ENCODE results near the gene RAD9A. TPM values are rescaled to one million over a fixed set of nuclear protein-coding genes. Genes with fewer than 3 reads are reported as not detected.

Gene RAD9A
- total RNA-seq, 1 donor from 2014 or later, result 9.4 TPM

- H3K4me1 ChIP-seq (ENCODE audit: insufficient read depth, low read length), result peaks cover 12% of the 10 kb centered on the region
- H3K9me3 ChIP-seq (ENCODE audit: insufficient read depth, low read depth, low read length), result no peaks in the 10 kb centered on the region
- H4K20me1 ChIP-seq (ENCODE audit: insufficient read depth, low read length), result peaks cover 18% of the 10 kb centered on the region
- no peak overlapping the region for H3K4me2 ChIP-seq (ENCODE audit: low read length)
- FAIRE-seq (no peak), DNase-seq (ENCODE audit: low read depth) (no peak)
- H3K27ac Mint-ChIP-seq (ENCODE audit: unreplicated experiment), result no peak overlapping the region
- no peaks in the 10 kb centered on the region for H3K36me3 Mint-ChIP-seq (ENCODE audit: low read depth, unreplicated experiment)
- H3K79me2 ChIP-seq (ENCODE audit: insufficient read depth, low read length), result peaks cover 15% of the 10 kb centered on the region
- H3K9me3 Mint-ChIP-seq (ENCODE audit: unreplicated experiment), result no peaks in the 10 kb centered on the region
- H3K9ac ChIP-seq (ENCODE audit: low read length), result no peak overlapping the region
- no peak for TF ChIP-seq EZH2 (IDR thresholded peaks at IDR 0.05; ENCODE audit: insufficient read depth, low read length)
- no peak for TF ChIP-seq CTCF (IDR thresholded peaks at IDR 0.05; ENCODE audit: insufficient read depth, low read depth, low read length)
- H3K27ac ChIP-seq (ENCODE audit: low read depth, low read length), result no peak overlapping the region
- H3K27me3 Mint-ChIP-seq (ENCODE audit: low read depth, unreplicated experiment), result peaks cover 6% of the 10 kb centered on the region
- H3K4me3 Mint-ChIP-seq (ENCODE audit: unreplicated experiment), result no peak overlapping the region
- H2AFZ ChIP-seq (ENCODE audit: low read depth, low read length), result no peak overlapping the region
- H3K4me3 ChIP-seq (ENCODE audit: insufficient read depth, low read depth, low read length), result no peak overlapping the region
- no peaks in the 10 kb centered on the region for H3K36me3 ChIP-seq (ENCODE audit: insufficient read depth, low read length)
- H3K4me1 Mint-ChIP-seq (ENCODE audit: low read depth, unreplicated experiment), result peaks cover 4% of the 10 kb centered on the region
- no peaks in the 10 kb centered on the region for H3K27me3 ChIP-seq (ENCODE audit: insufficient read depth, low read length)
Measured at GRCh38 chr11:67445515-67445914, 53.7 kb downstream of the RAD9A start.

Other genes with a start within 250 kb of the RAD9A start
- 27.2 and 34.0 TPM in 2 replicates for gene GRK2, start 125.5 kb upstream of the RAD9A start, total RNA-seq
- 39.4 and 40.8 TPM in 2 replicates for gene ANKRD13D, start 102.7 kb upstream of the RAD9A start, total RNA-seq
- 19.1 and 20.1 TPM in 2 replicates for gene SSH3, start 88.5 kb upstream of the RAD9A start, total RNA-seq
- gene POLD4, start 38.4 kb upstream of the RAD9A start, total RNA-seq, result 53.5 and 69.2 TPM in 2 replicates
- gene CLCF1, start 18.4 kb upstream of the RAD9A start, total RNA-seq, result 17.4 and 17.6 TPM in 2 replicates
- gene PPP1CA, start 9.9 kb downstream of the RAD9A start, total RNA-seq, result 157 and 159 TPM in 2 replicates
- 0.16 TPM in 1 of 2 replicates, not detected in the other for gene TBC1D10C, start 12.1 kb downstream of the RAD9A start, total RNA-seq
- 0.10 and 0.23 TPM in 2 replicates for gene CARNS1, start 23.7 kb downstream of the RAD9A start, total RNA-seq
- 52.9 and 57.0 TPM in 2 replicates for gene RPS6KB2, start 36.5 kb downstream of the RAD9A start, total RNA-seq
- 1.7 and 2.3 TPM in 2 replicates for gene PTPRCAP, start 45.7 kb downstream of the RAD9A start, total RNA-seq
- 102 and 124 TPM in 2 replicates for gene CORO1B, start 51.5 kb downstream of the RAD9A start, total RNA-seq
- gene GPR152, start 60.7 kb downstream of the RAD9A start, total RNA-seq, result not detected in 2 replicates
- gene CABP4, start 63.4 kb downstream of the RAD9A start, total RNA-seq, result not detected in 2 replicates
- gene TMEM134, start 77.3 kb downstream of the RAD9A start, total RNA-seq, result 38.0 and 48.1 TPM in 2 replicates
- 42.1 and 43.6 TPM in 2 replicates for gene AIP, start 91.0 kb downstream of the RAD9A start, total RNA-seq
- gene PITPNM1, start 113.4 kb downstream of the RAD9A start, total RNA-seq, result 61.1 and 71.5 TPM in 2 replicates
- gene CDK2AP2, start 116.2 kb downstream of the RAD9A start, total RNA-seq, result 36.1 and 45.0 TPM in 2 replicates
- not detected in 2 replicates for gene CABP2, start 131.5 kb downstream of the RAD9A start, total RNA-seq
- gene GSTP1, start 191.8 kb downstream of the RAD9A start, total RNA-seq, result 1,173 and 1,365 TPM in 2 replicates
- 117 and 118 TPM in 2 replicates for gene NDUFV1, start 214.9 kb downstream of the RAD9A start, total RNA-seq
- 3.0 and 4.5 TPM in 2 replicates for gene NUDT8, start 238.0 kb downstream of the RAD9A start, total RNA-seq
- gene TBX10, start 247.8 kb downstream of the RAD9A start, total RNA-seq, result not detected in 2 replicates

Measured in astrocyte (in vitro differentiated cells and primary cell).